ENCODE results near the gene PNCK. TPM values are rescaled to one million over a fixed set of nuclear protein-coding genes. Genes with fewer than 3 reads are reported as not detected.

Gene PNCK
- total and polyA plus RNA-seq, 2 of the 13 experiments (the other 11 are each of a cell fraction or from before 2014, with no cell fraction given) = 33.1 TPM; not detected in 1

DNA sequence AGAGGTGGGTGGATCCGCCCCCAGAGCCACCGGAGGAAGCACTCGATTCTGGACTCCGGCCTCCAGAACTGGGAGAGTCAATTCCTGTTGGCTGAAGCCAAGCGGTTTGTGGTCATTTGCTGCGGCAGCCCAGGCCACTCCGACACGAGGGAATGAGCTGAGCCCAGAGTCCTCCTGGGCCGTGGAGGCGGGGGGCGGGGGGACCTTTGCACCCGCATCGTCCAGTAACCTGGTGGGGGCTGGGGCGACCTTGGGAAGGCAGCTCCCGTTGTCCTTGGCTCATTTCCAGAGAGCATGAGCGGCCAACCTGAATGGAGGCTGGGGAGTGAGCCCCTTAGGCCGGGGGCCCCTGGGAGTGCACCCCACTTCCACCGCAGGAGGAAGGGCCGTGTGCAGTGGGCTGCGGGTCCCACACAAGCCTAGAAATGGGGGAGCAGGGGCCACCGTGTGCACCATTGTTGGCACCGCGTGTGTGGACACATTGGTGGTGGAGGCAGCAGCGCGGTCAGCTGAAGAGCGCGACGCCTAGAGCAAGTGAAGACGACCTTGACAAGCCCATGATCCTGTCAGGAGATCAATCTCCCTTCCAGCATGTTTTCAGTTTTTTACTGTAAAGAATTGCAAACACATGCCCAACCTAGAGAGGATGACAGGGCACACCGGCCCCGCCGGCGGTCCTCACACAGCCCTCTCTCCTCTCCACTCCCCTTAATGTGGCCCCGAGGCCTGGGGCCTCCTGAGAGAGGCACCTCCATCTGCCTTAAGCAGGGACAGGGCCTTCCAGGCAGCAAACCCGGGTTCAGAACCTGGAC is 46.5 kb downstream of the PNCK start (continued):
- TF ChIP-seq NR0B2 (CRISPR knock-in tag; IDR thresholded peaks at IDR 0.05) (no peak), GATAD1 (CRISPR knock-in tag; IDR thresholded peaks at IDR 0.05) (peak; percentile 32; the same call in 1 of the 2 replicates), EED (CRISPR knock-in tag; IDR thresholded peaks at IDR 0.05) (no peak), ZUFSP (CRISPR knock-in tag; IDR thresholded peaks at IDR 0.05; ENCODE audit: borderline replicate concordance) (no peak), ZFYVE20 (CRISPR knock-in tag; IDR thresholded peaks at IDR 0.05; ENCODE audit: borderline replicate concordance, low read depth) (no peak), GFI1 (CRISPR knock-in tag; IDR thresholded peaks at IDR 0.05; ENCODE audit: borderline replicate concordance) (no peak), TAF1 (CRISPR knock-in tag; IDR thresholded peaks at IDR 0.05) (no peak; the same call in 1 of the 2 replicates), ZBTB34 (CRISPR knock-in tag; IDR thresholded peaks at IDR 0.05) (no peak), EP300 (IDR thresholded peaks at IDR 0.05; ENCODE audit: low read depth in 2 of 2, low read length in 2 of 2) (no peak; a peak in 2 of 4 replicates), EP300 (CRISPR knock-in tag; IDR thresholded peaks at IDR 0.05; ENCODE audit: borderline replicate concordance) (peak; percentile 60; the same call in 1 of the 2 replicates), PAXIP1 (CRISPR knock-in tag; conservative IDR thresholded peaks at IDR 0.05) (peak; percentile 85), ZNF12 (CRISPR knock-in tag; IDR thresholded peaks at IDR 0.05) (peak; percentile 14; the same call in 1 of the 2 replicates), TOE1 (CRISPR knock-in tag; IDR thresholded peaks at IDR 0.05) (no peak), ZBTB8A (CRISPR knock-in tag; IDR thresholded peaks at IDR 0.05; ENCODE audit: borderline replicate concordance, low read depth) (no peak), ZNF570 (CRISPR knock-in tag; IDR thresholded peaks at IDR 0.05; ENCODE audit: borderline replicate concordance) (no peak), RBM22 (optimal IDR thresholded peaks at IDR 0.05; ENCODE audit: low read length) (peak; percentile 19), ZNF225 (CRISPR knock-in tag; IDR thresholded peaks at IDR 0.05) (no peak), THAP8 (CRISPR knock-in tag; IDR thresholded peaks at IDR 0.05; ENCODE audit: borderline replicate concordance) (no peak)

All from HepG2 (cell line).